GM19438 (cell line): Measurements from ENCODE around the gene WDR33.
"Not testable (repeated sequence)": the region's sequence is repeated elsewhere in the genome, so short reads cannot be mapped to it uniquely, and the experiment has no call there.

Experiments
- ATAC-seq: cut with Tn5 transposase; IDR thresholded peaks from one replicate; pipeline ENCODE4 v1.9.1; 2021; ENCODE audit warnings: low read depth; ENCODE audit not compliant: unreplicated experiment

Gene WDR33

GRCh38 chr2:127811397-127812321 is 688 bp upstream of the WDR33 start:
- no peak for ATAC-seq

DNA sequence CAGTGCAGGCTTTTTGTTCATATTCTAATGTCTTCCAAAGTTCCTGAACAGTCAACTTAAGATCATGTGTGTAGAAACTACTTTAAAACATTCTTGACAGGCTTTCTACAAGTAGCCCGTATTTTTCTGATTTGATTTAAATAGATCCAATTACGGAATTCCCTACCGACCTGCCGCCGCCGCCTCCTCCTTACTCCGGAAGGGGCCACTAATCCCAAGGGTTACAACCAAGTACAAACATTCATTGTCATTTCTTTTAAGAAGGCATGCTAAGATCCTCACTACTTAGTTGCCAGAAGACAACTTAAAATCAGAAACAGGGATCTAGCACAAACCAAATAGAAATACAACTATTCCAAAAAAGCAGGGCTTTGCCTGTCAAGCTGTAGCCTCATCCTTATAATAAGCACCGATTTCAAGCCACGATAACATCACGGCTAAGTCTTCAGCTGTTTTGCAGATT is 784 bp downstream of the WDR33 start:
- ATAC-seq: no peak

DNA sequence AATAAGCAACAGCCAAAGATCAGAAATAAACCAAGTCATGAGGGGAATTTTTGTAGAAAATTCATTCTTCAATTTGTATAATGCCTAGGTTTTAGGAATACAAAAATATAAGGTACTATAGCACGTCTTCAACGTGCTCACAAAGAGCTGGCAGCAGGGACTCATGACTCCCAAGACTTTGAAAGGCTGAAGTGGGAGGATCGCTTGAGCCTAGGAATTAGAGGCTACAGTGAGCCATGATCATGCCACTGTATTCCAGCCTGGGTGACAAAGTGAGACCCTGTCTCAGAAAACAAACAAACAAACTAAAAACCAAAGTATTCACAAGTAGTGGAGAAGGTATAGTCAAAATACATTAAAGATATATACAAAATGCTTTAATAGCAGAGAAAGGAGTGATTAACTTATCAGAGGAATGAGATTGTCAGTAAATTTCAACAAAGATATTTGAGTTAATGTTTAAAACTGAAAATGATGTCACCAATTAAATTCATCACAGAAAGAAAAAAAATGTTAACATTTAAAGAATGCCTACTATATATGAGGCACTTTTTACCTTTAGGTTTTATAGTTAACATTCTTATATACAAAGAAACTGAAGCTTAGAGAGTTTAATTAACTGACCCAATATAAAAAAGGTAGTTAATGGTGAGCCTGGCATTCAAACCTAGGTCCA is 3.2 kb downstream of the WDR33 start:
- ATAC-seq: no peak

DNA sequence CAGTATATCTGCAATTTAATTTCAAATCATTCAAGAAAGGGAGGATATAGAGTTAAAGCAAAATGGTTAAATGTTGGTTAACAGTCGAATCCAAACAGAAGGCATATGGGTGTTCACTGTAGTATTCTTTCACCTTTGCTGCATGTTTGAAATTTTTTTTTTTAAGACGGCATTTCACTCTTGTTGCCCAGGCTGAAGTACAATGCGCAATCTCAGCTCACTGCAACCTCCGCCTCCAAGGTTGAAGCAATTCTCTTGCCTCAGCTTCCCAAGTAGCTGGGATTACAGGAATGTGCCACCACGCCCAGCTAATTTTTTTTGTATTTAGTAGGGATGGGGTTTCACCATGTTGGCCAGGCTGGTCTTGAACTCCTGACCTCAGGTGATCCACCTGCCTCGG is 4.1 kb downstream of the WDR33 start:
- not testable (repeated sequence) for ATAC-seq

DNA sequence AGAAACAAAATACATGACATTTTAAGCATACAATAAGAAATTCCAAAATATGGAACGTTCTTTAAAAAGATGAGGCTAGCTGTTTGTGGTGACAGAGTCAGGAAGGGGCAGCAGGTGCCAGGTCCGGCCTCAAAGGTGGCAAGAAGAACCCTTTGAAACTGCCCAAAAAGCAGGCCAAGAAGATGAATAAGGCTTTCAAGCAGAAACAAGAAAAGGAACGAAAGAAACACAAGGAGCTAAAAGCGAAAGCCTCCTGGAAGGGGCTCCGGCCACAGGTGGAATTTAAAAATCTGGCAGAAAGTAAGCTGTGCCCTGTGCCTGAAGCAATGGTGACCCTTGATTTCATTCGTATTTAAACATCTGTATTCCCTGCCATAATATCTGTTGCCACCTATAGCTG is 5.5 kb downstream of the WDR33 start:
- no peak for ATAC-seq

DNA sequence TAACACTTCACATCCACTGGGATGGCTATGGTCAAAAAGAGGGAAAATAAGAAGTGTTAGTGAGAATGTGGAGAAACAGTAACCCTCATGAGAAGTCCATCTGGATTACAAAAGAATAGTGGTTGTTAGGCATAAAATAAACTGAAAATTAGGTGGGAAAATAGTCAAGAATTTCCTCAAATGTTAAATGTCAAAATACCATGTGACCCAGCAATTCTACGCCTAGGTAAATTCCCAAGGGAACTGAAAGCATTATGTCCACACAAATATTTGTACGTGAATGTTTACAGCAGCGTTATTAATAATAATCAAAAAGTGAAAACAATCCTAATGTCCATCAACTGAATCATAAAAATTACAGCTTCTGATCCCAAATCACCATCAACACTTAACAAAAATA is 11.0 kb downstream of the WDR33 start:
- no peak for ATAC-seq

GRCh38 chr2:127796389-127796788 is 14.6 kb downstream of the WDR33 start:
- no peak for ATAC-seq

DNA sequence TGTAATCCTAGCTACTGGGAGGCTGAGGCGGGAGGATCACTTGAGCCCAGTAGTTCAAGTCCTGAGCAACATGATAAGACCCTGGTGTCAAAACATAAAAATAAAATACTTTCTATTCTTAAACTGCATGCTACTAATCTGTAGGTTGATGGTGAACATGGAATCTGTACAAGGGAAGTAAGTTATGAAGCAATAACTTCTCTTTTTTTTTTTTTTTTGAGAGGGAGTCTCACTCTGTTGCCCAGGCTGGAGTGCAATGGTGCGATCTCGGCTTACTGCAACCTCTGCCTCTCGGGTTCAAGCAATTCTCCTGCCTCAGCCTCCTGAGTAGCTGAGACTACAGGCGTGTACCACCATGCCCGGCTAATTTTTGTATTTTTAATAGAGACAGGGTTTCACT is 16.1 kb downstream of the WDR33 start:
- ATAC-seq: not testable (repeated sequence)

DNA sequence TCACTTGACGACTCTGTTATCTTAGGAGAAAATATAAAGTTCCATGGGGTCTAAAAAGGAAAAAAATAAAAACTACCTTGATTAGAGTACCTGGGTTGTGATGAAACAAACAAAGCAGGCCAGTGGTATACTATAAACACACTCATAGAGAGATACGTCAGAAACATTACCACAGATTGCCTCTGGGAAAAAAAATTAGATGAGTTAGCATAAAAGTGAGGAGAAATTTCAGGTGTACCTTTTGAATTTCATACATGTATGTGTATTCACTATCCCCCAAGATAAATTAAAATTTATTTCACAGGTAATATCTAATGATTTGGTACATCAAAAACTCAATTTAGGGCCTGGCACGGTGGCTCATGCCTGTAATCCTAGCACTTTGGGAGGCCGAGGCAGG is 18.2 kb downstream of the WDR33 start:
- ATAC-seq: no peak

GRCh38 chr2:127790694-127791529 is 20.1 kb downstream of the WDR33 start:
- no peak for ATAC-seq

DNA sequence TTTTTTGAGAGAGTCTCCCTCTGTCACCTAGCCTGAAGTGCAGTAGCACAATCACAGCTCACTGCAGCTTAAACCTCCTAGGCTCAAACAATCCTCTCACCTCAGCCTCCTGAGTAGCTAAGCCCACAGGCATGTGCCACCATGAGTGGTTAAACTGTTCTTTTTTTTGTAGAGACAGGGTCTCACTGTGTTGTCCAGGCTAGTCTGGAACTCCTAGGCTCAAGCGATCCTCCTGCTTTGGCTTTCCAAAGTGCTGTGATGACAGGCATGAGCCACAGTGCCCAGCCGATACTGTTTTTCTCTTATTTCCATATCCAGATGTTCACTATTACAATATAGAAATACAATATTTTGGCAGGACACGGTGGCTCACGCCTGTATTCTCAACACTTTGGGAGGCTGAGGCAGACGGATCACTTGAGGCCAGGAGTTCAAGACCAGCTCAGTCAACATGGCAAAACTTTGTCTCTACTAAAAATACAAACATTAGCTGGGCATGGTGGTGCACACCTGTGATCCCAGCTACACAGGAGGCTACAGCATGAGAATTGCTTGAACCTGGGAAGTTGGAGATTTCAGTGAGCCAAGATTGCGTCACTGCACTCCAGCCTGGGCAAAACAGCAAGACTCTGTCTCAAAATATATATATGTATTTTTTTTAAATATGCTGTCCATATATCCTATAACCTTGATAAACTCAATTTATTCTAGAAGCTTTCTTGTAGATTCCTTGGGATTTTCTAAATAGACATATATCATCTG is 24.7 kb downstream of the WDR33 start:
- ATAC-seq: no peak

GRCh38 chr2:127784965-127785518 is 25.9 kb downstream of the WDR33 start:
- no peak for ATAC-seq

GRCh38 chr2:127783101-127783500 is 27.9 kb downstream of the WDR33 start:
- ATAC-seq: no peak

GRCh38 chr2:127778850-127779249 is 32.1 kb downstream of the WDR33 start:
- no peak for ATAC-seq

DNA sequence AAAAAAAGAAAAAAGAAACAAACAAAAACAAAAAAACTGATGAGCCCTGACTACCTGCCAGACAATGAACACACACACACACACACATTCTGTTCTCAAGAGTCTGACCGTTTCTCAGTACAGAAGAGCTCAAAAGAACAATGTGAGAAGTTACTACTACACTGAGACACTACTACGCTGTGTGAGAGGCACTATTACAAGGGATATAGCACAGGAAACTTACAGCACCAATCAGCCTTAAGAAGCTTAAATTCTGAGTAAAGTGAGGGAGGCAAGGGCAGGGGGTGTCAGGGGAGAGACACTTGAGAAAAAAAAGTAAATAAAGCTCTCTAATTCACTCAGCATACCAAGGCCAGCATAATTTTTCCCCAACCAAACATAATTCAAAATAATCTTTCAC is 32.5 kb downstream of the WDR33 start:
- ATAC-seq: no peak

DNA sequence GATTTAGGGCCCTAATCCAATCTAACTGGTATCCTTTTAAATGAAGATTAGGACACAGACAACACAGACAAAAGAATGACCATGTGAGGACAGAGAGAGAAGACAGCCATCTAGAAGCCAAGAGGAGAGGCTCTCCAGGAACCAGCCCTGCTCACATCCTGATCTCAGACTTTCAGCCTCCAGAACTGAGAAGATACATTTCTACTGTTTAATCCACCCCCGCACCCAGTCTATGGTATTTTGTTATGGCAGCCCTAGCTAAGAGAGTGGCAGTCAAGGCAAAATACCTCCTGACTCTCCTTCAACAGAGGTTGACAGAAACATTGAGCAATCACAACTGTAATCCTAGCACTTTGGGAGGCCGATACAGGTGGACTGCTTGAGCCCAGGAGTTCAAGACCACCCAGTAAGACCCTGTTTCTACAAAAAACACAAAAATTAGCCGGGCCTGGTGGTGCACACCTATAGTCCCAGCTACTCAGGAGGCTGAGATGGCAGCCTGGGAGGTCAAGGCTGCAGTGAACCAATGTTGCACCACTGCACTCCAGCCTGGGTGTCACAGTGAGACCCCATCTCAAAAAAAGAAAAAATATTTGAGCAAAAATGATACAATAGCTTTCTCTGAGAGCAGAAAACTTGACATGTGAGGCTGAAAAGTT is 34.7 kb downstream of the WDR33 start:
- ATAC-seq: no peak

DNA sequence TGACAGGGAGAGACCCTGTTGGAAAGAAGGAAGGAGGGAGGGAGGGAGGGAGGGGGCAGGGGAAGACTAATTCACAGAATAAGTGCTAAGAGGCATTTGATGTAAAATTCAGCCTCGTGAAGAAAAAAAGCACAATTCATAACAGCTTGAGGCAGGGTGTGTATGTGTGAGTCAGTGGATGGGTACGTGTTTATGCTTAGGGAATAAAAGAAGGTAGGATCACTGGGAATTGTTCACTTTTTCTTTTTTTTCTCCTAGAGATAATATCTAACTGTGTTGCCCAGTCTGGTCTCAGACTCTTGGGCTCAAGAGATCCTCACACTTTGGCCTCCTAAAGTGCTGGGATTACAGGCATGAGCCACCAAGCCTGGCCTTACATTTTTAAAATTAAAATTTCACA is 39.2 kb downstream of the WDR33 start:
- no peak for ATAC-seq

GRCh38 chr2:127770973-127771735 is 39.8 kb downstream of the WDR33 start:
- ATAC-seq: no peak

DNA sequence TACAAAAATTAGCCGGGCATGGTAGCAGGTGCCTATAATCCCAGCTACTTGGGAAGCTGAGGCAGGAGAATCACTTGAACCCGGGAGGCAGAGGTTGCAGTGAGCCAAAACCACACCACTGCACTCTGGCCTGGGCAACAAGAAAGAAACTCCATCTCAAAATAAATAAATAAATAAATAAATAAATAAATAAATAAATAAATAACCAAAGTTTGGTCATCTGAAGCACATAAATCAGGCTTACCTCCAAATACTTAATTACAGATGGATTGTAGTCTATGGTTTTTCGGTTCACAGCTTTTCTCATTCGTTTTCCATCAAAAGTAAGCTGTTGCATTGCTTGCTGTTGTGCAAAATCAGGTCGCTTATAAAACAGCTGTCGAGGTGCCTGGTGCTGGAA is 40.4 kb downstream of the WDR33 start:
- not testable (repeated sequence) for ATAC-seq
